Measurements from ENCODE around the gene ZMYND10.

Gene ZMYND10

GRCh38 chr3:50292159-50293078, 53.1 kb downstream of the ZMYND10 start, which contains the start of gene IFRD2:
IFRD2 (minus strand) TSS chr3:50292429; CDS start chr3:50292274, 155 bp downstream.
- no peak for TF ChIP-seq FOXP2 (optimal IDR thresholded peaks at IDR 0.05; ENCODE audit: borderline replicate concordance, extremely low read depth, extremely low read length, insufficient read depth)
- peak; percentile 79 for TF ChIP-seq POLR2AphosphoS5 (IDR thresholded peaks at IDR 0.05; ENCODE audit: low read depth, low read length)
